OCI-M1 (cell line): ENCODE results near the gene KBTBD2.
"Not testable (repeated sequence)": the region's sequence is repeated elsewhere in the genome, so short reads cannot be mapped to it uniquely, and the experiment has no call there.

ENCODE experiments used
- DNase-seq: peaks from one replicate; lab custom pipeline; 2025; lab: John Stamatoyannopoulos, UW

The KBTBD2 gene

DNA sequence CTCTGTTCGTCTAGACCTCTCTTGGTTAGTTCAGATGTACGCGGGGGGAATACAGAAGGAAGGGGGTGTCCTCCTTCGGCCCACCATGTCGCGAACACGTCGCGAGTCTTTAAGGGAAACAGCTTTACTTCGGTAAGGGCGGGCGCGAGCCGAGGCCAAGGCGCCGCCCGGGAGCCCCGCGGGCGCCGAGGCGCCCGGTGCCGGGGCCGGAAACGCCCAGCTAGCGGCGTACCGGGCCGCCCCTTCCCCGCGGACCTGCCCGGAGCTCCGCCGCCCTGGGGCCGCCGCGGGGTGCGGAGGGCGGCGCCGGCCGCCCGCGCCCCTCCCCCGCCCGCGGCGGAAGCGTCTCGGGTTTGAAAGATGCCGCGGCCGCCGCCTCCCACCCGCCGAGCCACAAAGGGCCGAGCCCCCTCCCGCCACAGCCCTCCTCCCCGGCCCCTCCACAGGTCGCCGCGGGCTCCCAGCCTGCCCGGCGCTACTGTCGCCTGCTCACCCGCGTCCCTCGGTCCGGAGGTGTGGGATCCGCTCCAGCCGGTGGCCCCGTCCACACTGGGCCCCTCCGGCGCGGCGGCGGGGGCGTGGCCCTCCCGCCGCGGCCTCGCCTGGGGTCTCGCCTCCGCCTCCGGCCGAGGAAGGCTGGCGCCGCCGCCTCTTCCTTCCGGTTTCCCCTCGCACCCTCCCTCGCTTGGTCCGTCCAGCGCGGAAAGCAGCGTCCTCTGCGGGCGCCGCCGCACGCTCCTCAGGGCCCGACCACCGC is at the start of gene KBTBD2:
Gene KBTBD2 (minus strand): TSS at position 718 of the 757 bp plus-strand sequence. CDS start 12,156 bp downstream, outside the sequence.
- peak; percentile 90 for DNase-seq

DNA sequence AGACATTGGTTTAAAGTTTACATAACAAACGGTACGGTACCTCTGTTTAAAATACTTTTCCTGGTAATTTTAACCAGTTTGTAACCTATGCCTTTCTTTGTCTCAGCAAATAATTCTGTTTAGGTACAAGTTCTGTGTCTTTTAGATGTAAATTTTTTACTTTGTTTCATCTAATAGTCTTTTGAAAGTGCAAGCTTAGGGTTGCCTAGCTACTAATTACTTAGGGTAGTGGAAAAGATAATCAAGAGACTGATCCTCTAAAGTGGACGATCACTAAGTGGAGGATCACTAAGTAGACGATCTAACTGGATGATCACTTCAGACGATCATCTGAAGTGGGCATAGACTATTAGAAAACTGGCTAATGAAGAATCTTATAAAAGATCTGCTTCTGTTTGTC is 49.6 kb upstream of the KBTBD2 start:
- DNase-seq = no peak

DNA sequence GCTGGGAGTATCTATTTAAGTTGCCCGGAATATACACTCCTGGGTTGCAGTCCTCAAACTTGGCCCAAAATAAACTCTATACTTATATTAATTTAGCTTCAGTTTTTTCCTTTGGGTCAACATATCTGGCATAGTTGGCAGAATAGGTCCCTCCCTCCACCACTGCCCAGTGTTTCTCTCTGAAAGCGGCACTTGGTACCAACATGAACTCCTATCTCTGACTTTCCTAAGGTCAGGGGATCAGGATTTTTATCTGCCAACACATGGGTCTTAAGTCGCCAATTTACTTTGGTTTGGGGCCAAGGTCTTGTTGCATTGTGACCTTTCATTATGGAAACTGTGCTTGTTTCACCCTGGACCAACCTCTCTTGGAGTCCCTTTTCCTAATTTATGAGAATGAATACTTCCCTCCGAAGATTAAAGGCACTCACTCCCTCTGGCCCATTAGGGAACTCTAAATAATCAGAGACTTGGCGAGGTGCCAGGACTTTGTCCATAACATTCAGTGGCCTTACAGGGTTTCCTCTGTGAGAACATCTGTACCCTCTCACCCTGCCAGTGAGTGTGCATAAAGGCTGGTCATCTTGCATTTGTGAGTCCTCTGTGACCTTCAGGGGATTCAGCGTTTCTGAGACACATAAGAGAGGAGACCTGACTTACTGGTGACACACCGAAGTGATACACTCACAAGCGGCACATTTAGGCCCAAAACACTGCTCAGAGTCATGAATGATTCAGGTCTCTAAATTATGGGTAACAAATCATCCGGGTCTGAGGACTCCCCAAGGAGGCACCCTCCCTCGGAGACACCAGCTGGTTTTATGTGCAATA is 46.0 kb upstream of the KBTBD2 start:
- DNase-seq = peak; percentile 6

DNA sequence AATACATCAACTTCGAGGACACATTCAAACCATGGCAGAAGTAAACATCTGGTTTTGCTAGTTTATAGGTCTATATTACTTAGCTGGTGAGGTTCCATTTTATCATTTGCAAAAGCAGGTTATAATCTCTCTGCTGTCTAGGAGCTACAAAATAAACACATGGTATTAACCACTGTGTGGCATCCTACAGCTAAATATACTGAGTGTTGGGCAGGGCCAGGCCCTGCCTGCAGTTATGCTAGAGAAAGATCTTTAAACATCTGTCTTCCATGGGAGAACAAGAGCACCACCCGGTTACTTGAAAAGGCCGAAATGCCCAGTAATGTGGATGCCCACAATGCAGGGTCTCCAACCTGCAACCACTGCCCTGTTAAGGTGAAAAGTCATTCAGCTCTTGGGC is 45.1 kb upstream of the KBTBD2 start:
- no peak for DNase-seq

DNA sequence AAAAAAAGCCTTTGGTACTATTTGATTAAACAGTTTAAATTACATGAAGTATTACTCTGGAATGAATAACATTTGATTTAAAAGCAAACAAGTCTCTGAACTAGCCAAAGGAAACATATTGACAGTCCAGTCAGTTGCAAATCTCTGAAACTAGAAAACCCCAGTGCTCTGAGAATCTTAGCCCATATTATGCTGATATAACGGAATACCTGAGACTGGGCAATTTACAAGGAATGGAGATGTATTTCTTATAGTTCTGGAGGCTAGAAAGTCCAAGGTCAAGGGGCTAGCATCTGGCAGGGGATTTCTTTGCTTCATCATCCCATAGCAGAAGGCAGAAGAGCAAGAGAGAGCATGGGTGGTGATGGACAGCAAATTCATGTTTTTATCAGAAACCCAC is 44.0 kb upstream of the KBTBD2 start:
- no peak for DNase-seq

DNA sequence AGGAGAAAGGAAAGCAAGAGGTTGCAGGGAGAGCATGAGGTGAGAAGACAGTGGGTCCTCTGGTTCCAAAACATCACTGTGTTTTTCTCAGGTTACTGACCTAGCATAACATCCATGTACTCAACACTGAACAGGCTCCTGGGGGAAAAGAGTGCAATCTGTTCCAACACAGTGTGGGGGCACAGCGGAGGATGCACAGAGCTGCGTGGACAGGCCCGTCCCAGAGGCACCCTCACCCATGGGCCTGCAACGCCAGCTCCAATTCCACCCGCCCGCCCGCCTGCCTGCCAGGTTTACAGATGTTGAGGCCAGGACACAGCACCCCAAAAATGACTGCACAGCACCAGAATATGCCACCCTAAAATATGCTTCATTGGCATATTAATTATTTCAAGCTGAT is 38.8 kb upstream of the KBTBD2 start:
- DNase-seq = no peak

DNA sequence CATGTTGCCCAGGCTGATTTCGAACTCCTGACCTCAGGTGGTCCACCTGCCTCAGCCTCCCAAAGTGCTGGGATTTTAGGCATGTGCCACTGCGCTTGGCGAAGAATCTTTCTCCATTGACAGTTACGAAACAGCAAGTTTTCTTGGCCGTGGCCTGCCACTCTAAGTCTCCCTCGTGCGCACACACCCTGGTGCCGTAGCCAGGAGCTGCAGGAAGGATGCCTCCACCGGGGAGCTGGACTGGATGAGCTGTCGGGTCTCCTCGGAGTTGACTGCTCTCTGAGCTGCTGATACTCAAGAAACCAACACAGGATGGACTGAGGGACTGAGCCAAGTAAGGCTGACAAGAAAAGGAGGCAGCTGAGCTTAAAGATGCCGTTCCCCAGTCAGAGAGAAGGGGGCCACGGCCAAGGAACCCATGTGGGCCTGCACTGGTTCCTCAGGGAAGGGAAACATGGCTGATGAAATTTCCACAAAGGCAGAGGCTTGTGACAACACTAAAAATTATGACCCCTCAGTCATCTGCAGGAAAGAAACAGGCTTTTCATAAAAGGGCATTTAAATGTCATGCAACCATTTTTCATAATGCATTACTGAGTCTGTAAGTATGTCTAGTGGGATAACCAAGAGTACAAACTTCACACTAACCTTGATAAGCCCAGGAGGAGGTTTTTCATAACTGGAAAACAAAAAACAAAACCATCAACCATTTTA is 38.0 kb upstream of the KBTBD2 start:
- DNase-seq = no peak

DNA sequence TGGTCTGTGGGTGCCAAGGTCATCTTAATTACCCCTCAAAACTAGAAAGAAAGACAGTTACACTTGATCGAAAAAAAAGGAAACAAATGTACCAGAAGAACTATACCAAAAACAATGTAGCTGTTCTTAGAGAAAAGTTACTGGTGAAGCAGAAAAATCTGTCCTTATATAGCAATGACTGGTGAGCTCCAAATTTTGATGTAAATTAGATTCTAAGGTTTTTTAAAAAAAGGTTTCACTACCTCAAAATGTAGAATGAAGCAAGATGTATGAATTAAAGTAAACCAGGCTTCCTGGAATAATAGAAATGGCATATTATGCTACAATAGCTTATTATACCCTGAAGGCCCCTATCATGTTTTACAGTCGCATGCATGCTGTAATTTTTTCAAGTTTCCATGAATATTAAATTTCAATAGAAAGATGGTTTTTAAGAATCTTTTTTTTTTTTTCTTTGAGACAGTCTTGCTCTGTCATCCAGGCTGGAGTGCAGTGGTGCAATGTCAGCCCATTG is 37.3 kb upstream of the KBTBD2 start:
- DNase-seq = no peak

DNA sequence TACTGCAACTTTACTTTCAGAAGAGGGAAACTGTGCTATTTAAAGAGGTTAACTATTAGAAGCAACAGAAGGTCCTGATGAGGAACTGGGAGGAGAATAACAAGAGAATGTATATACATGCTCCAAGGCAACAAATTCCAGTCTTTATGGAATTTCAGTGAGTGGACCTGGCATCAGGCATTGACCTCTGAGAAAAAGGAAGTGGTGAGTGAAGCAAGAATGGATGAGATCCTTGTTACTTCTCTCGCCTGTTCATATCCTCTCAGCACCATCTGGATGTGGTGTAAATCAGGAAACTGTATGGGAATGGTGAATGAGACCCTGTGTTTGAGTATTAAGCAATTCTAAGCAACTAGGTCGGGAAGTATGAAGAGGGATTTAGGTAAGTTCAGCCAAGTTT is 30.3 kb upstream of the KBTBD2 start:
- no peak for DNase-seq

DNA sequence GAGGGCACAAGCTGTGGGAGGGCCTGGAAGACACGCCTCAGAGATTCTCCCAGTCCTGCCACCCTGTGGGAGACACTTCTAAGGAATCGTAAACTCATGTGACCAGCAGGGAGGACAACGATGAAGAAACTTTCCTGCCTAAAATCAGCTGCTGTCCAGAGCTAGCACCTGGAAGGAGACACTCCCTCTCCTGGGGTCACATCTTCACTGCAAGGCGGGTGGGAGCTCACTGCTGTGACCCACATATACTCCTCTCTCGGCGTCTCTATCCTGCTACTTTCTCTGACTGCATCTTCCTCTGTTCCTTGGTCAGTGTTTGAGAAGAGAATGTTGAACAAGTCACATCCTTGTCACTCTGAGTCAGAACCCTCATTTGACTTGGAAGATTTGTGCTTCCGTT is 25.4 kb upstream of the KBTBD2 start:
- DNase-seq = not testable (repeated sequence)

DNA sequence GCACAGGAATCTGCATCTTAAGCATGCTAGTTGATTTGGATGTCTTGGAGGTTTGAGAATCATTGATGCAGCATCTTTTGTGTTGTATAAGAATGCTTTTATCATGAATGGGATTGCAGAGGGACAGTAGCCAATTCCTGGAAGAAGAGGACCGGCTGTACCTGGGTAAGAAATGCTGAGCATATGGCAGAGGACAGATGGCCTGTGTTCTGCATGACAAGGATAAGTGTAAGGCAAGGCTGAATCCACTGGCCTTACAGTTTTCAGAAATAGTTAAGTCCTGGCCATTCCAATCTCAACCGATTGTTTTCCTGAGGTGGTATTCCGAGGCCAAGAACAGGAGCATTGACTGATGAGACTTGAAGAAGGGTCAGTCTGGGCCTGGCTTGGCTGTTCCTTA is 24.4 kb upstream of the KBTBD2 start:
- no peak for DNase-seq

DNA sequence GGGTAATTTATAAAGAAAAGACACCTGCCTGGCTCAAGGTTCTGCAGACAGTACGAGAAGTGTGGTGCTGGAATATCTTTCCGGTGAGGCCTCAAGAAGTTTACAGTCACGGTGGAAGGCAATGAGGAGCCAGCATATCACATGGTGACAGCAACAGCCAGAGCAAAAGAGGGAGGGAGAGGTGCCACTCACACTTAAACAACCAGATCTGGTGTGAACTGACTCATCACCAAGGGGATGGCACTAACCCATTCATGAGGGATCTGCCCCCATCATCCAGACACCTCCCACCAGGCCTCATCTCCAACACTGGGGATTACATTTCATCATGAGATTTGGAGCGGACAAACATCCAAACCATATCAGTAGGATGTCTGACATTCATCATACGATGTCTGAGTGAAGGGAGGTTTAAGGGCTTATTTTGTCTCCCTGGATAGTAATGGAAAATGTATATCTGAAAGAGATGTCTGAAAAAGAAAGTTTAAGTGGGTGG is 23.5 kb upstream of the KBTBD2 start:
- no peak for DNase-seq

DNA sequence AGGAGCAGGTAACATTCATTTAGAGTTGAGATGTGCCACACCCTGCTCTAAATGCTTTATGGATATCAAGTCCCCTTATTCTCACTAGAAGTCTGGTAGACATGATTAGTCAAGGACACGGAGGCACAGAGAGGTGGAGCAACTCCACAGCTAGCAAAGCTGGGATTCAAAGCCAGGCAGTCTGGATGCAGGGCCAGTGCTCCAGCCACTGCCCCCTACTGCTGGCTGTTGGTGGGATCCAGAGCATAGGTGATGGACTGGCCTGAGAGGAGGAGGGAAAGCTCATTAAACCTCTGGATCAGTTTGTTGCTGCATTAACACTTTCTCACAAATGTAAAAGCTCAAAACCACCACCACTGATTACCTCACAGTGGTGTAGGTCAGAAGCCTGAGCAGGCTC is 22.6 kb upstream of the KBTBD2 start:
- DNase-seq = no peak

DNA sequence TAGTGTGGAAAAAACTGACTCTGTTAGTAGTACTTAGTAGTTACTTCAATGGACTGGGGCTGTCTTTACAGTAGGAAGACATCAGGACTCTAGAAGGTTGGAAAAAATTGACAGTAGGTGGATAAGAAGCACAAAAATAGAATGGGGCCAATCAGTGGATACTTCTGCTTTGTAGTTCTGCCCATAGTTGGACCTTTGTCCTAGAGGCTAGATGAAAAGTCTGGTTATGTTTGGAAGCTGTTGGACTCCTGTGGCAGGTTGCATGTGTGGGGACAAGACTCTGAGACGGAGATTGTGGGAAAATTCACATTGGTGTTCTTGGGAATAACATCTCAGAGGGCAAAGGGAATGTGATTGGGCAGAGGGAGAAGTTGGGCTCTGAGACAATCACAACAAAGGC is 18.6 kb upstream of the KBTBD2 start:
- no peak for DNase-seq

DNA sequence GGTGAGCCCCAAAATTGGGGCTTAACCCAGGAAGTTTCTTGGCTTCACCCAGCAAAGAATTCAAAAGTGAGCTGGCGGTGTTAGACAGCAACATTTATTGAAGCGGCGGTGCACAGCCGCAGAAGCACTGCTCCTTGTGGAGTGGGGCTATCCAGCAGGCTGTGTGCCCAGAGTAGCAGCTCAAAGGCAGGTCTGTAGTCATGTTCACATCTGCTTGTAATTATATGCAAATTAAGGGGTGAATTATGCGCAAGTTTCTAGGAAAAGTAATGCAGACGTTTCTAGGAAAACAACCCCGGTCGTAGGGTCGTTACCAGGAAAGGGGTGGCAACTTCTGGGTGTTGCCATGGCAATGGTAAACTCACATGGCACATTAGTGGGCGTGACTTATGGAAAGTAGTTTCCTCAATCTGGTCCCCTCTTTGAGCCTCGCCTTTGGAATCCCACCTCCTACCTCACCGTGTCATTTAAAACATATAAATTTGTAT is 13.7 kb upstream of the KBTBD2 start:
- peak; percentile 97 for DNase-seq

DNA sequence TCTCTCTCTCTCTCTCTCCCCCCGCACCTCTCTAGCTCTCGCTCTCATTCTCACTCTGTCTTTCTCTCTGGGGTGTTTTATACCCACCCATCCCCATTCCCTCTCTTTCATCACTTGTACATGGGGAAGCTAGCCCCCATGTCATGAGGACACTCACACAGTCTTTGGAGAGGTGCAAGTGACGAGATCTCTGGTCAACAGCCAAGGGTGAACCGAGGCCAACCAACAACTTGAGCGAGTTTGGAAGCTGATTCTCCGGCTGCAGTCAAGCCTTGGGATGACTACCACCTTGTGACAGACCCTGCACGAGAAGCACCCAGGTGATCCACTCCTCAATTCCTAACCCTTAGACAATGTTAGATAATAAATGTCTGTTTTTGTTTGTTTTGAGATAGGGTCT is 10.1 kb upstream of the KBTBD2 start:
- no peak for DNase-seq

DNA sequence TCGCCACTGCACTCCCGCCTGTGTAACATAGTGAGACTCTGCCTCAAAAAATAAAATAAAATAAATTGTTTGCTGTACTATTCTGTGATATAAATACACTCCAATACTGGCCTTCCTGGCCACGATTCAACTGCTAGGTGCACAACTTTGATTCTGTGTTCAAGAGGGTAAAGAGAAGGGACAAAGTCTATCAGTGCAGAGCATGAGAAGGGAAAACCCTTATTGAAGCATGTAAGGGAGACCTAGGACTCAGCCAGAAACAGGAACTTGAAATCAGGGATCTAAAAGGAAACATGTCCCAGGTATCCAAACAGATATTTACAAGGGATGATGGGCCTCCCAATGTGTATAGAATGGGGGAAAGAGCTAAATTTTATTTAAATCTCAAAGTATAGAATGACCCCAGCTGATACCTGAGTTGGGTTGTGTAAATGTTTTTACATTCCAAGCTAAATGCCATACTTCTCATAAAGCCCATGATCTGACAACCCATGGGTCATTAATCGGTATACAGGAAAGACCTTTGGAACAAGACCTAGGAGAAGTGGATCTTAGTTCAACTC is 9.0 kb upstream of the KBTBD2 start:
- DNase-seq = no peak

DNA sequence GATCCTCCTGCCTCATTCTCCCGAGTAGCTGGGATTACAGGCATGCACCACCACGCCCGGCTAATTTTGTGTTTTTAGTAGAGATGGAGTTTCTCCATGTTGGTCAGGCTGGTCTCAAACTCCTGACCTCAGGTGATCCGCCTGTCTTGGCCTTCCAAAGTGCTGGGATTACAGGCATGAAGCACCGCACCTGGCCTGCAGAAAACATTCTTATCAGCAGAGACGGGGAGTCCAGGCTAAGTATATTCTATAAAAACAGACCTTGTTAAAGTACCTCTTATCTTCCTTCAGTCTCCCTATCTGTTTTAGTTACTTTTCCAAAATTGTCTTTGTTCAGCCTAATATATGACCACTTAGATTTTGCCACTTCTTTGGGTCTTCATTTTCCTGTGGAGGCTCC is 5.8 kb upstream of the KBTBD2 start:
- DNase-seq = not testable (repeated sequence)

DNA sequence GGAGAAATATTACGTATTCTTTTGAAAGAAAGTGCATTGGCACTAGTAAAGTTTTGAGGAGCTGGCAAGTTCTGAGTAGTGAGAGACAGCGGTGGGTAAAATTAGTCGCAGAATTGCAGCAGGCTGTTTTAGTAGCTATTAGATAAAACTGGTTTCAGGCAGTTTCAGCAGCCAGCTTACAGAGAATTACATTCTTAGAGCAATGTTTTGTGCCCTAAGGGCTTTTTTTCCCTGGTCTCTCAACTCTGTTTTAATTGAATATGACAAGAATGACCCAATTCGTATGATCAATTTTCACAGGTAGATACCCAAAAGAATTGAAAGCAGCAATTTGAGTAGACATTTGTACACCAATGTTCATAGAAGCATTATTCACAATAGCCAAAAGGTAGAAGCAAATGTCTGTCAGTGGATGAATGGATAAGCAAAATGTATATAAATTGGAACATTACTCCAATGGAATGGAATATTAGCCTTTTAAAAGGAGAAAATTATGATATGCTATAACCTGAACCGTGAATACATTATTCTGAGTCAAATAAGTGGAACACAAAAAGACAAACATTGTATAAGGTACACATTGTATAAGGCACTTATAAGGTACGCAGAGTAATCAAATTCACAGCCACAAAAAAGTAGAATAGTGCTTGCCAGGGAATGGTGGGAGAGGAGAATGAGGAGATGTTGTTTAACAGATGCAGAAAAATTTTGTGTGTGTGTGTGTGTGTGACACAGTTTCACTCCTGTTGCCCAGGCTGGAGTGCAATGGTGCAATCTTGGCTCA is 5.2 kb upstream of the KBTBD2 start:
- DNase-seq = no peak

DNA sequence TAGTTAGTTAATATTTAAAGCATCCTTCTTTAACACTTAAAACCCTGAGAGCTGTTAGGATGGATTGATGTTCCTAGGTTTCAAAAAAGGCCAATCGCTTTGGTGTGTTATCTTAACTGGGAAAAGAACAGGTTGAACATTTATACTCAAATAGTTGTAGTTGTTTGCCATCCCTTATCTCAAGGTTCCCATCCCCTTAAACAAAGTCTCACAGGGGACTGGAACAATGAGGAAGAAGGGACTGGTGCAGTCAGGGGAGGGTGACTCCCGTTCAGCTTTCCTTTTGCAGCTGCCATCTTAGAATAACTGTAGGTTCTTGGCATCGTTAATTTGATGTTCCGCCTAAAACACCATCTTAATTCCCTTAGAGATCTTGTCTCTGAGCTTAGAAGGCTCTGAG is 2.6 kb upstream of the KBTBD2 start:
- no peak for DNase-seq

DNA sequence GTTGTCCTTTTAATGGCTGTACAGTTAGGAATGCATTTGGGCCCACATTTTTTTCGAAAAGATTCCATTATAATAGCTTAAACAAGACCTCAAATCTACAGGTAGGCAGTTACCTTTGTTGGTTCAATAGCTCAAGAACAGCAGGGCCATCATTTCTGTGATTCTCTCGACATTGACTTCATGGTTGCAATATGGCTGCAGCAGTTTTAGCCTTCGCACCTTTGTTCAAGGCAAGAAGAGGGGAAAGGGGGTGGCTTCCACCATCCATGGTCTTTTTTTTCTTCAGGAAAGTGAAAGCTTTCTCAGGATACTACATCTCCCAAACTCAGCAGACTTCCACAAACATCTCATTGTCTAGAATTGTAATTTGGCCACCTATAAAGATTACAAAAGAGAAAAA is 2.2 kb upstream of the KBTBD2 start:
- no peak for DNase-seq
